Measurements from ENCODE around the gene MRM2. TPM values are rescaled to one million over a fixed set of nuclear protein-coding genes. Genes with fewer than 3 reads are reported as not detected.

Gene MRM2
- total RNA-seq, 1 experiment from 2014 or later = 38.9 TPM

GRCh38 chr7:2212906-2213305, 29.1 kb downstream of the MRM2 start:
- Mint-ChIP-seq H3K36me3 (peaks cover 81% of the 10 kb centered on the region), H3K27me3 (ENCODE audit: low read depth) (no peaks in the 10 kb centered on the region), H3K4me1 (no peaks in the 10 kb centered on the region), H3K4me3 (no peak overlapping the region), H3K27ac (no peak overlapping the region), H3K9me3 (peaks cover 6% of the 10 kb centered on the region)
- DNase-seq (ENCODE audit: low spot score) = no peak
- ChIA-PET POLR2A (no interaction called here), CTCF (no interaction called here)
- ATAC-seq = no peak
- no peak for TF ChIP-seq MXD4 (CRISPR knock-in tag; IDR thresholded peaks at IDR 0.05; ENCODE audit: borderline replicate concordance)
- no peak for TF ChIP-seq FOXP1 (CRISPR knock-in tag; IDR thresholded peaks at IDR 0.05; ENCODE audit: borderline replicate concordance)
- TF ChIP-seq ZNF532 (CRISPR knock-in tag; IDR thresholded peaks at IDR 0.05; ENCODE audit: borderline replicate concordance) = no peak
- no peak for TF ChIP-seq GTF2I (CRISPR knock-in tag; conservative IDR thresholded peaks at IDR 0.05)
- no peak for TF ChIP-seq NR2C2 (CRISPR knock-in tag; IDR thresholded peaks at IDR 0.05)
- TF ChIP-seq CREM (CRISPR knock-in tag; IDR thresholded peaks at IDR 0.05) = no peak
- TF ChIP-seq EMX1 (CRISPR knock-in tag; IDR thresholded peaks at IDR 0.05) = no peak
- no peak for TF ChIP-seq ERG (CRISPR knock-in tag; IDR thresholded peaks at IDR 0.05)
- TF ChIP-seq NR3C1 (CRISPR knock-in tag; conservative IDR thresholded peaks at IDR 0.05; ENCODE audit: low read depth) = no peak
- no peak for TF ChIP-seq TEAD4 (CRISPR knock-in tag; IDR thresholded peaks at IDR 0.05)
- TF ChIP-seq FOXJ3 (CRISPR knock-in tag; IDR thresholded peaks at IDR 0.05; ENCODE audit: borderline replicate concordance) = no peak
- TF ChIP-seq ETV6 (CRISPR knock-in tag; IDR thresholded peaks at IDR 0.05) = no peak
- TF ChIP-seq ZBTB21 (CRISPR knock-in tag; IDR thresholded peaks at IDR 0.05; ENCODE audit: borderline replicate concordance) = no peak

GRCh38 chr7:2211926-2212325, 30.1 kb downstream of the MRM2 start:
- Mint-ChIP-seq H3K4me3 (no peak overlapping the region), H3K36me3 (peaks cover 81% of the 10 kb centered on the region), H3K27ac (no peak overlapping the region), H3K4me1 (no peaks in the 10 kb centered on the region), H3K27me3 (ENCODE audit: low read depth) (no peaks in the 10 kb centered on the region), H3K9me3 (peaks cover 6% of the 10 kb centered on the region)
- TF ChIP-seq NFE2L1 (CRISPR knock-in tag; IDR thresholded peaks at IDR 0.05) (no peak), MLX (CRISPR knock-in tag; IDR thresholded peaks at IDR 0.05) (no peak), SOX15 (CRISPR knock-in tag; IDR thresholded peaks at IDR 0.05) (no peak), SMAD3 (CRISPR knock-in tag; IDR thresholded peaks at IDR 0.05; ENCODE audit: borderline replicate concordance) (no peak), ERG (CRISPR knock-in tag; IDR thresholded peaks at IDR 0.05) (no peak), ZNF425 (CRISPR knock-in tag; conservative IDR thresholded peaks at IDR 0.05) (no peak), MXD4 (CRISPR knock-in tag; IDR thresholded peaks at IDR 0.05; ENCODE audit: borderline replicate concordance) (no peak), ZNF671 (CRISPR knock-in tag; IDR thresholded peaks at IDR 0.05) (no peak)
- no peak for DNase-seq (ENCODE audit: low spot score)
- CTCF ChIA-PET = no interaction called here
- no peak for ATAC-seq
- POLR2A ChIA-PET = interaction anchor here (0.6 kb wide), 1 partner anchor 1640 kb away, joined by 4 read pairs; no protein-coding TSS in a partner anchor

Measured in WTC11 (cell line).